ENCODE measurements around the gene PRR19.

DNA sequence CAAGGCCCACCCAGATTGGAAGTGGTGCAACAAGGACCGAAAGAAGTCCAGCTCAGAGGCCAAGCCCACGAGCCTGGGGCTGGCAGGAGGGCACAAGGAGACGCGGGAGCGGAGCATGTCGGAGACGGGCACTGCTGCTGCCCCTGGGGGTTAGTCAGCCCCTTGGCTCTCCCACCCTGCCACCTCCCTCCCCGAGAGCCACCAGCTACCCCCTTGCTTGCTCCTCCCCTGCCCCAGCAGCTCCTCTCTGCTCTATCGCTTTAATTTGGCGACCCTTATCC, 14.2 kb upstream of the PRR19 start:
- TF ChIP-seq POLR2AphosphoS5 (IDR thresholded peaks at IDR 0.05; ENCODE audit: low read depth, low read length) (no peak), TAF1 (IDR thresholded peaks at IDR 0.05; ENCODE audit: borderline replicate concordance, insufficient read depth, low read length) (no peak)
